ENCODE results near the gene NUP133.

Gene NUP133

DNA sequence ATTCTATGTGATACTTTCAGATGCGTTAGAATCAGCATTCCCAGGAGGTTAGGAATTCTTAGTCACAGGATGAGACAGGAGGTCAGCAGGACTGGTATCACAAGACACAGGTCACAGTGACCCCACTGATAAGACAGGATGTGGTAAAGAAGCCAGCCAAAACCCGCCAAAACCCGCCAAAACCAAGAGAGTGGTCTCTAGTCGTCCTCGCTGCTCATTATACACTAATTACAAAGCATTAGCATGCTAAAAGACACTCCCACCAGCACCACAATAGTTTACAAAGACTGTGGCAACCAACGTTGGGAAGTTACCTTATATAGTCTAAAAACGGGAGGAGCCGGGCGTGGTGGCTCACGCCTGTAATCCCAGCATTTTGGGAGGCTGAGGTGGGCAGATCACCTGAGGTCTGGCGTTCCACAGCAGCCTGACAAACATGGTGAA, 60.3 kb downstream of the NUP133 start:
- Histone ChIP-seq H3K36me3 (ENCODE audit: insufficient read depth, low read length) (peaks cover 79% of the 10 kb centered on the region), H3K9ac (ENCODE audit: low read depth, low read length) (no peak overlapping the region), H3K27me3 (ENCODE audit: insufficient read depth, low read length) (no peaks in the 10 kb centered on the region), H3K9me3 (ENCODE audit: insufficient read depth, low read depth, low read length) (no peaks in the 10 kb centered on the region), H3K27ac (ENCODE audit: low read depth, low read length) (no peak overlapping the region), H3K4me3 (ENCODE audit: low read length) (no peak overlapping the region), H3K4me1 (ENCODE audit: insufficient read depth, low read length) (no peaks in the 10 kb centered on the region)
- 92% methylated on average over 11 of the region's 11 CpGs for WGBS

DNA sequence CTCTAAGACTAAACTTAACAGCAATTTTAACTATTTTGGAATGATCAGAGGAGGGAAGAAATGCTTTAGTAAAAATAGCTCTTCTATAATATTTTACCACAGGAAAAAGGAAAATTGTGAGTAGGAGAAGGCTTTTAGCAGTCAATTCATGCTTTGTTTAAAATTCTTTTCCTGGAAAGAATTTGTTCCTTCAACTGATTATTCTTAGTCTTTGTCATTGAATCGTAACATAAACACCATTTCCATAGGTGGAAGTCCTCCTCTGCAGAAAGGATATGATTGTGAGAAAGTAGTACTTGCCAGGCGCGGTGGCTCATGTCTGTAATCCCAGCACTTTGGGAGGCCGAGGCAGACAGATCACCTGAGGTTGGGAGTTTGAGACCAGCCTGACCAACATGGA, 62.3 kb downstream of the NUP133 start:
- Histone ChIP-seq H3K36me3 (ENCODE audit: insufficient read depth, low read length) (peaks cover 76% of the 10 kb centered on the region), H3K9me3 (ENCODE audit: insufficient read depth, low read depth, low read length) (no peaks in the 10 kb centered on the region), H3K4me3 (ENCODE audit: low read length) (no peak overlapping the region), H3K27me3 (ENCODE audit: insufficient read depth, low read length) (no peaks in the 10 kb centered on the region), H3K27ac (ENCODE audit: low read depth, low read length) (no peak overlapping the region), H3K9ac (ENCODE audit: low read depth, low read length) (no peak overlapping the region), H3K4me1 (ENCODE audit: insufficient read depth, low read length) (no peaks in the 10 kb centered on the region)
- 96% methylated on average over 4 of the region's 4 CpGs for WGBS

DNA sequence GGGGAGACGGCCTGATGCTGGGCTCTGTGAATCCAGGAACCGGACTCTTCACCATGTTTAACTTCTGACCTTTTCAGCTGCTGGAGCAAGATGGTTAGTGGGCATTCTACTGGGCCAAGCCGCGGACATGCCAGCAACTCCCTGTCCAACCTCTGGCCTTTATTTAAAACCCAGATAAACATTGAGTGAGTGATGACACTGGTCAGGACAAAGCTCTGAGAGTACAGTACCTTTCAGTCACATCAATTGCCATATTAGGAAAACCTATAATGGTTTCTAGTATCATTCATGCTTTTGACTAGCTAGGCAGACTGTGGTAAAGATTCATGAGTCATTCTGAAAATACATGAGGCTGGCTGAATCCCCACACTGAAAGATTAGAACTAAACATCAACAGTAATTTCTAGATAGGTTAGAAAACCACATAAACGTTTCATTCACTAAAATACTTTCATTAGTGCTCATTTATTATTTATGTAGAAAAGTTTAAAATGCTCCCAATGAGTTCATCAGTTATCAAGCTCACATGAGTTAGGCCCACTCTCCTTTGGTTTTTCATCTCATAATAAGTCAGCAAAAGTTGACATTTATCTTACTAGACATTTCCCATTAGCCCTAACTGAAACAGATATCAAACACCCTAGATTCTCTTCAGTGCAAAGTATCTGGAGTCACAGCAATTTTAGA, 67.1 kb downstream of the NUP133 start:
- 77% methylated on average over 4 of the region's 5 CpGs for WGBS
- Histone ChIP-seq H3K4me1 (ENCODE audit: insufficient read depth, low read length) (no peaks in the 10 kb centered on the region), H3K27ac (ENCODE audit: low read depth, low read length) (no peak overlapping the region), H3K9ac (ENCODE audit: low read depth, low read length) (no peak overlapping the region), H3K9me3 (ENCODE audit: insufficient read depth, low read depth, low read length) (no peaks in the 10 kb centered on the region), H3K36me3 (ENCODE audit: insufficient read depth, low read length) (peaks cover 59% of the 10 kb centered on the region), H3K27me3 (ENCODE audit: insufficient read depth, low read length) (peaks cover 9% of the 10 kb centered on the region; the same call in 1 of the 2 replicates), H3K4me3 (ENCODE audit: low read length) (no peak overlapping the region)

DNA sequence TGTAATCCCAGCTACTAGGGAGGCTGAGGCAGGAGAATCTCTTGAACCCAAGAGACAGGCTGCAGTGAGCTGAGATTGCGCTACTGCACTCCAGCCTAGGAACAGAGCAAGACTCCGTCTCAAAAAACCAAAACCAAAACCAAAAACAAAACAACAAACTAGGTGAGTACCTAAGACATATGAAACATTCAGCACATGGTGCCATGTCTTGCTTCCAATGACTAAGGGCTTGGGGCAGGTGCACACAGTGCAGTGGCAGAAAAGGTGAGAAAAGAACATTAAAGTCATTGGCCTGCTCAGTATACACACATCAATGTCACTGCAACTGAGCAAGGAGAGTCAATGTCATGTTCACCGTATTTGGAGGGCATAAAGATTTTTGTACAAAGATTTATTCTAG, 70.1 kb downstream of the NUP133 start:
- no peak overlapping the region for H3K9ac ChIP-seq (ENCODE audit: low read depth, low read length)
- H3K4me3 ChIP-seq (ENCODE audit: low read length) = no peak overlapping the region

DNA sequence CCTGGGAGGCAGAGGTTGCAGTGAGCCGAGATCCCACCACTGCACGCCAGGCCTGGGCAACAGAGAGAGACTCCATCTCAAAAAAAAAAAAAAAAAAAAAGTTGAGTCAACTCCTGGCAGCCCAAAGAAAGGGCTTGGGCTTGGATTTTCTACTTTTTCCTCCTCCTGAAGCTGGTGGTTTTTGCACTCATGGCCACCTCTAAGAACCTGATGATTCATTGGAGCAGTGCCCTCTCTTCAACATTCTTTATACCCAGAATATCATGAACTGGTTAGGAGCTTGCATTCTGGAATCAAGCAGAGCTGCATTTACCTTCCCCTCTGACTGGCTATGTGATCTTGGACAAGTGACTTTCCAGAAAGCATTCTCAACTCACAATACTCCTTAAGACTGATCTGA, 70.7 kb downstream of the NUP133 start:
- 97% methylated on average over 2 of the region's 2 CpGs for WGBS
- no peaks in the 10 kb centered on the region for H3K9me3 ChIP-seq (ENCODE audit: insufficient read depth, low read depth, low read length)
- no peaks in the 10 kb centered on the region for H3K4me1 ChIP-seq (ENCODE audit: insufficient read depth, low read length)
- H3K9ac ChIP-seq (ENCODE audit: low read depth, low read length) = no peak overlapping the region
- no peak overlapping the region for H3K4me3 ChIP-seq (ENCODE audit: low read length)
- H3K36me3 ChIP-seq (ENCODE audit: insufficient read depth, low read length) = peaks cover 32% of the 10 kb centered on the region
- peaks cover 45% of the 10 kb centered on the region for H3K27me3 ChIP-seq (ENCODE audit: insufficient read depth, low read length)
- H3K27ac ChIP-seq (ENCODE audit: low read depth, low read length) = no peak overlapping the region

More for the DNA sequence above, 70.1 kb downstream of the NUP133 start:
- H3K9me3 ChIP-seq (ENCODE audit: insufficient read depth, low read depth, low read length) = no peaks in the 10 kb centered on the region
- peaks cover 35% of the 10 kb centered on the region for H3K36me3 ChIP-seq (ENCODE audit: insufficient read depth, low read length)
- no peak overlapping the region for H3K27ac ChIP-seq (ENCODE audit: low read depth, low read length)
- H3K4me1 ChIP-seq (ENCODE audit: insufficient read depth, low read length) = no peaks in the 10 kb centered on the region
- WGBS = 98% methylated on average over 2 of the region's 3 CpGs
- peaks cover 39% of the 10 kb centered on the region for H3K27me3 ChIP-seq (ENCODE audit: insufficient read depth, low read length)

DNA sequence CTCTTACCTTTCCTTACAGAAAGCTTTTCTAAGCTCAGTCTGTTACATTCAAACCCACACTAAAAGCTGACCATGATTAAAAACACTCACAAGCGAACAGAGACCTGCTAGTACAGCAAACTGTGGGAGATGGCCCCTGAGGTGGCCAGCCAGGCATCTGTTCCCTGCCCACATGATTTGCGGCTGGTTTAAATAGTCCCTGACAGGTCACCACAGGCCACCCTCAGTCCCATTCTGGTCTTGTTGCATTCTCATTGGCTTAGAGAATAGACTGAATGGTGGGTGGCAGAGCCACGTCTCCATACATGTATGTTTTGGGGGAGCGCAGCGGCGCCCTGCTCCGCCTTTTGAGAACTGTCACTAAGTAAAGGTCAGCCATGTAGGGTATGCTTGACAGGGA, 71.9 kb downstream of the NUP133 start:
- Histone ChIP-seq H3K9me3 (ENCODE audit: insufficient read depth, low read depth, low read length) (no peaks in the 10 kb centered on the region), H3K27ac (ENCODE audit: low read depth, low read length) (no peak overlapping the region), H3K4me3 (ENCODE audit: low read length) (no peak overlapping the region), H3K9ac (ENCODE audit: low read depth, low read length) (no peak overlapping the region), H3K4me1 (ENCODE audit: insufficient read depth, low read length) (peaks cover 2% of the 10 kb centered on the region), H3K27me3 (ENCODE audit: insufficient read depth, low read length) (peaks cover 57% of the 10 kb centered on the region), H3K36me3 (ENCODE audit: insufficient read depth, low read length) (peaks cover 20% of the 10 kb centered on the region)
- 90% methylated on average over 7 of the region's 7 CpGs for WGBS

DNA sequence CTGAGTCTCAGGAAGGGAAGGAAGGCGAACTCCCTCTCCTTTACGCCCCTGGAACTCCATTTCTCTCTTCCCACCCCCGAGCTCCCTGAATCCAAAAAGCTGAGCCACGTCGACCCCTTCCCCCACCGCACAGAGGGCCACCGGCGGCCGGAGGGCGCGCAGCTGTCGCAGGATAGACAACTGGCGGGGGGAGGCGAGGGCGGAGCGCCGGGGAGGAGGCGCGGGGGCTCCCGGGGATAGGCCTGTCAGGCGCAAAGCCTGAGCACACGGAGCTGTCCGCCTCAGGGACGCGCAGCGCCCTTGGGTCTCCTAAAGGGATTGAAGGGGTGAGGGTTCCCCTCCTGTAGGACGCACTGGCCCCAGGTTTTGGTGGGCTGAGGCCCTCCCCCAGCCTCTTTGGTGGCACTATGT, 73.5 kb downstream of the NUP133 start:
- H3K9me3 ChIP-seq (ENCODE audit: insufficient read depth, low read depth, low read length) = no peaks in the 10 kb centered on the region
- H3K27me3 ChIP-seq (ENCODE audit: insufficient read depth, low read length) = peaks cover 72% of the 10 kb centered on the region
- H3K9ac ChIP-seq (ENCODE audit: low read depth, low read length) = peak overlapping the region; percentile 61
- peak overlapping the region; percentile 60 for H3K4me3 ChIP-seq (ENCODE audit: low read length)
- peaks cover 7% of the 10 kb centered on the region for H3K36me3 ChIP-seq (ENCODE audit: insufficient read depth, low read length)
- WGBS = 1% methylated on average over 27 of the region's 27 CpGs
- H3K27ac ChIP-seq (ENCODE audit: low read depth, low read length) = no peak overlapping the region
- peaks cover 6% of the 10 kb centered on the region for H3K4me1 ChIP-seq (ENCODE audit: insufficient read depth, low read length)

DNA sequence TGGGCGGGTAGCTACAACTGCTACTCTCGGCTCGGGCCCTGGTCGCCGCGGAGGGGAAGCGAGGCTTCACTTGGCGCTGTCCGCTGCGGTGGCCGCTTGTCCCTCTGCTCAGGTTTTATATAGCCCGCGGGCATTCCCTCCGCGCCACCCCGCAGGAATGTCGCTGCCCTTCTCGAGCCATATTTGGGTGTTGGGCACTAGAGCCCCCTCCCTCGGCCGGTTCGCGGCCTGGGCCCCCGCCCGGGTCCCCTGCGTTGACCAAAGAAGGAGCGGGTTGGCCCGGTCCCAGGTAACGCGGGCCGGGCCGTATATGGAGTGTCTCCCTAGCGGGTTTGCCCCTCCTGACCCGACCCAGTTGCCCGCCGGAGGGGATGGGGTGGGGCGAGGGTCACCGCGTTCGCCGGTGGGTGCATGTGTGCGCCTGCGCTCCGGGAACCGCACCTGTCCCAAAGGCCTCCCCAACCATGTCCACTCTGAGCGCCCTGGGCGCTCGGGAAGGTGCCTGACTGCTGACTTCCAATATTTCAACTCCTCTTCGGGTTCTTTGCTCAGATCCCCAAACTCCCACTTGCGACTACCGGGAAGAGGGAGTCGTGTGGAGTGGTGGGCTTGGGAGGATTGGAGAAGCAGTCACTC, 74.0 kb downstream of the NUP133 start, which contains the start of gene ACTA1:
Gene ACTA1 (minus strand): TSS at position 90 of the 636 bp plus-strand sequence. CDS start 979 bp downstream, outside the sequence.
- H3K9ac ChIP-seq (ENCODE audit: low read depth, low read length) = peak within 1 kb of the TSS; percentile 61

DNA sequence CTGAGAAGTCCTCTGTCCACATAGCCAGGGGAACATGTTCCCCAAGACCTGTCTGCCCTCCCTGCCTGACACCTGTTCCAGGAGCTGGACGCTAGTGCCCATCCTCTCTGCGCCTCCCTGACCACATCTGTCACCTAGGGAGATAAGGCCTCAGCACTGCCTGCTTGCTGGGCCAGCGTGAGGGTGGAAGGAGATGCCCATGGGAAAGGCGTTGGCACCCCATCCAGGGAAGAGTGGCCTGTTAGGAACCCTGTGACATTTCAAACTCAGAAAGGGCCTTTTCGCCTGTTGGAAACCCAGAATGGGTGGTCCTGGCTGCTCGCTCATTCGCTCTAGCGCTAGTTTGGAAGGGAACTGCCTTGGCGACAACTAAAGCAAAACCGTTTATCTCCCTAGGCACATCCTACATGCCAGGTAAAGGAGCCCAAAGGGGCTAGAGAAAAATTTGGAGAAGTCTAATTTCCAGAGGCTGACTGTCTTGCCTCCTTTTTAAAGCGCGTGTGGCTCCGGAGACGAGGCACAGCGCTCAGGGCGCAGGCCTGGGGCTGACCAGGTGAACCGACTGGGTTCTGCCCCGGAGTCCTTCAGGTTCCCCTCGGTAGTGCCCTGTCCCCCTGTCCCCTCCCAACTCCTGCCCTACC, 74.7 kb downstream of the NUP133 start:
- no peak overlapping the region for H3K27ac ChIP-seq (ENCODE audit: low read depth, low read length)
- H3K9me3 ChIP-seq (ENCODE audit: insufficient read depth, low read depth, low read length) = no peaks in the 10 kb centered on the region
- peaks cover 79% of the 10 kb centered on the region for H3K27me3 ChIP-seq (ENCODE audit: insufficient read depth, low read length)
- H3K4me1 ChIP-seq (ENCODE audit: insufficient read depth, low read length) = peaks cover 6% of the 10 kb centered on the region
- peak overlapping the region; percentile 60 for H3K4me3 ChIP-seq (ENCODE audit: low read length)
- WGBS = 64% methylated on average over 19 of the region's 19 CpGs
- H3K36me3 ChIP-seq (ENCODE audit: insufficient read depth, low read length) = no peaks in the 10 kb centered on the region
- H3K9ac ChIP-seq (ENCODE audit: low read depth, low read length) = no peak overlapping the region

More for the DNA sequence above, 74.0 kb downstream of the NUP133 start, which contains the start of gene ACTA1:
- H3K27me3 ChIP-seq (ENCODE audit: insufficient read depth, low read length) = peaks cover 77% of the 10 kb centered on the region
- peak within 1 kb of the TSS; percentile 60 for H3K4me3 ChIP-seq (ENCODE audit: low read length)
- no peaks in the 10 kb centered on the region for H3K9me3 ChIP-seq (ENCODE audit: insufficient read depth, low read depth, low read length)
- H3K4me1 ChIP-seq (ENCODE audit: insufficient read depth, low read length) = peaks cover 6% of the 10 kb centered on the region
- peaks cover 3% of the 10 kb centered on the region; the same call in 1 of the 2 replicates for H3K36me3 ChIP-seq (ENCODE audit: insufficient read depth, low read length)
- no peak within 1 kb of the TSS for H3K27ac ChIP-seq (ENCODE audit: low read depth, low read length)
- 2% methylated on average over 47 of the region's 51 CpGs for WGBS

DNA sequence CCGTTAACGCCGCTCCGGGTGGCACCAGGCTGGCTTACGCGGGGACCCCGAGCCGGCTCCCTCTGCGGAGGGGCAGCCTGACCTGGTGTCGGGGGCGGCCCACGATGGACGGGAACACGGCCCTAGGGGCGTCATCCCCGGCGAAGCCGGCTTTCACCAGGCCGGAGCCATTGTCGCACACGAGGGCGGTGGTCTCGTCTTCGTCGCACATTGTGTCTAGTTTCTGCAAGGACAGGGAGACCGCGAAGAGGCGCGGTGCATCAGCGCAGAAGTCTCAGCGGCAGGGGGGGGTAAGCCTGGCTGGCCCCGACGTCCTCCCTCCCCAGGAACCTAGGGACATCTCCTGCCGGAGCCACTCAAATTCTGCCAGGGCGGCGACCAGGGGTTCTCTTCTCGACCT, 75.2 kb downstream of the NUP133 start:
- Histone ChIP-seq H3K36me3 (ENCODE audit: insufficient read depth, low read length) (no peaks in the 10 kb centered on the region), H3K4me1 (ENCODE audit: insufficient read depth, low read length) (peaks cover 6% of the 10 kb centered on the region), H3K27ac (ENCODE audit: low read depth, low read length) (no peak overlapping the region), H3K9ac (ENCODE audit: low read depth, low read length) (no peak overlapping the region), H3K9me3 (ENCODE audit: insufficient read depth, low read depth, low read length) (no peaks in the 10 kb centered on the region), H3K4me3 (ENCODE audit: low read length) (no peak overlapping the region), H3K27me3 (ENCODE audit: insufficient read depth, low read length) (peaks cover 79% of the 10 kb centered on the region)
- WGBS = 94% methylated on average over 37 of the region's 37 CpGs

DNA sequence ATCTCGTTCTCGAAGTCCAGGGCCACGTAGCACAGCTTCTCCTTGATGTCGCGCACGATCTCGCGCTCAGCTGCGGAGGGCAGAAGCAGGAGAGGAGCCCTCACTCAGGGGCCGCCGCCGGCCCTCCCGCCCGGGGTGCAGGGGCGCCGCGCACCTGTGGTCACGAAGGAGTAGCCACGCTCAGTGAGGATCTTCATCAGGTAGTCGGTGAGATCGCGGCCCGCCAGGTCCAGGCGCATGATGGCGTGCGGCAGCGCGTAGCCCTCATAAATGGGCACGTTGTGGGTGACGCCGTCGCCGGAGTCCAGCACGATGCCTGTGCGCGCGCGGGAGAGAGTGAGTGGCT, 76.1 kb downstream of the NUP133 start:
- Histone ChIP-seq H3K4me3 (ENCODE audit: low read length) (no peak overlapping the region), H3K9me3 (ENCODE audit: insufficient read depth, low read depth, low read length) (no peaks in the 10 kb centered on the region), H3K36me3 (ENCODE audit: insufficient read depth, low read length) (no peaks in the 10 kb centered on the region), H3K9ac (ENCODE audit: low read depth, low read length) (no peak overlapping the region), H3K4me1 (ENCODE audit: insufficient read depth, low read length) (peaks cover 6% of the 10 kb centered on the region), H3K27ac (ENCODE audit: low read depth, low read length) (no peak overlapping the region), H3K27me3 (ENCODE audit: insufficient read depth, low read length) (peaks cover 79% of the 10 kb centered on the region)
- WGBS = 96% methylated on average over 38 of the region's 38 CpGs
